ENCODE results near the gene PRCP.

Gene PRCP

DNA sequence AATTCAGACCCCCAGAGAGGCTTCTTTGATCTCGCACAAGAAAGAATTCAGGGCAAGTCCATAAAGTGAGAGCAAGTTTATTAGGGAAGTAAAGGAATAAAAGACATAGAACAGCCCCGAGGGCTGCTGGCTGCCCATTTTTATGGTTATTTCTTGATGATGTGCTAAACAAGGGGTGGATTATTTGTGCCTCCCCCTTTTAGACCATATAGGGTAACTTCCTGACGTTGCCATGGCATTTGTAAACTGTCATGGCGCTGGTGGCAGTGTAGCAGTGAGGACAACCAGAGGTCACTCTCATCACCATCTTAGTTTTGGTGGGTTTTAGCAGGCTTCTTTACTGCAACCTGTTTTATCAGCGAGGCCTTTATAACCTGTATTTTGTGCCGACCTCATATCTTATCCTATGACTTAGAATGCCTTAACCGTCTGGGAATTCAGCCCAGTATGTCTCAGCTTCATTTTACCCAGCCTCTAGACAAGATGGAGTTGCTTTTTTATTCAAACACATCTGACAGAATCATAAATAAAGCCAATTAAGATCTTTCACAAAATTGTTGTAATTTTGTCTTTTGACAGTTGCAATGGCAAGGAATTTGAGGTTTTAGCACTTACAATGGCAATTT lies 8.9 kb upstream of the PRCP start:
- Histone ChIP-seq H3K9me3 (no peaks in the 10 kb centered on the region), H3K27ac (no peak overlapping the region), H3K36me3 (peaks cover 9% of the 10 kb centered on the region), H3K4me3 (ENCODE audit: low read depth in 1 of 2, low read length in 1 of 2) (no peak overlapping the region), H3K4me1 (ENCODE audit: control insufficient read depth in 1 of 2, insufficient read depth in 1 of 2, low read depth in 1 of 2, low read length in 1 of 2) (peaks cover 8 to 18% of the 10 kb centered on the region in 2 experiments), H3K27me3 (no peaks in the 10 kb centered on the region)
- TF ChIP-seq, protein P1, sequence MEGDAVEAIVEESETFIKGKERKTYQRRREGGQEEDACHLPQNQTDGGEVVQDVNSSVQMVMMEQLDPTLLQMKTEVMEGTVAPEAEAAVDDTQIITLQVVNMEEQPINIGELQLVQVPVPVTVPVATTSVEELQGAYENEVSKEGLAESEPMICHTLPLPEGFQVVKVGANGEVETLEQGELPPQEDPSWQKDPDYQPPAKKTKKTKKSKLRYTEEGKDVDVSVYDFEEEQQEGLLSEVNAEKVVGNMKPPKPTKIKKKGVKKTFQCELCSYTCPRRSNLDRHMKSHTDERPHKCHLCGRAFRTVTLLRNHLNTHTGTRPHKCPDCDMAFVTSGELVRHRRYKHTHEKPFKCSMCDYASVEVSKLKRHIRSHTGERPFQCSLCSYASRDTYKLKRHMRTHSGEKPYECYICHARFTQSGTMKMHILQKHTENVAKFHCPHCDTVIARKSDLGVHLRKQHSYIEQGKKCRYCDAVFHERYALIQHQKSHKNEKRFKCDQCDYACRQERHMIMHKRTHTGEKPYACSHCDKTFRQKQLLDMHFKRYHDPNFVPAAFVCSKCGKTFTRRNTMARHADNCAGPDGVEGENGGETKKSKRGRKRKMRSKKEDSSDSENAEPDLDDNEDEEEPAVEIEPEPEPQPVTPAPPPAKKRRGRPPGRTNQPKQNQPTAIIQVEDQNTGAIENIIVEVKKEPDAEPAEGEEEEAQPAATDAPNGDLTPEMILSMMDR (IDR thresholded peaks at IDR 0.05) = no peak

DNA sequence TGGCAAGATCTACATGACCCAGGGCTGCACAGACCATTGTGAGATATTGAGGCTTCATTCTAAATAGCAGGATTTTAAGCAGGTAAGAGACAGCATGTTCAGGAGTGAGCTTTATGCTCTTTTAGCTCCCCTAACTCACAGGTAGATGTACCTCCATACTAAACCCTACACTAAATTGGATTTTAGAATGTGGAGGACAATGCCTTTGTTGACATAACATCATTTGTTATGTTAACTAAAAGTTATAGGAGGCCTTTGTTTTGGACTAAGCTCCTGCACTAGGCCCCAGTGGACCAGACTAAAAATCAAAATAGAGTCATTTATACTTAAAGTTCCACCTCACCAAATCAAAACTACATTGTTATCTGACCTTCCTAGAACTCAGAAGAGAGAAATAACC lies 8.1 kb upstream of the PRCP start:
- peaks cover 3% of the 10 kb centered on the region for H3K36me3 ChIP-seq
- TF ChIP-seq, protein P1 (IDR thresholded peaks at IDR 0.05) = no peak

DNA sequence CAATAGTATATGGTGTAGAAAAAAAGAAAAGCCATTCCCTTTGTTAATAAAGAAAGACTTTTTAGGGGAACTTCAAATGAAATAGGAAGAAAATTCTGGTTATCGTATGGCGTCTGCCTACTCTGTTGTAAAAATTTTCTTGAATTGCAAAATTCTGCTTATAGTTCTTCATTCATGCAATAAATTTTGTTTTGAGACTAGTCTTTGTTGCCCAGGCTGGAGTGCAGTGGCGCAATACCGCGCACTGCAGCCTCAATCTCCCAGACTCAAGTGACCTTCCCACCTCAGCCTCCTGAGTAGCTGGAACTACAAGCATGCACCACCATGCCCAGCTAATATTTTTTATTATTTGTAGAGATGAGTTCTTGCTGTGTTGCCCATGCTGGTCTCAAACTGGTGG lies 7.1 kb upstream of the PRCP start:
- TF ChIP-seq, protein P1 (IDR thresholded peaks at IDR 0.05) = no peak
- Histone ChIP-seq H3K36me3 (no peaks in the 10 kb centered on the region), H3K4me1 (ENCODE audit: control insufficient read depth in 1 of 2, insufficient read depth in 1 of 2, low read depth in 1 of 2, low read length in 1 of 2) (peaks cover 11 to 19% of the 10 kb centered on the region in 2 experiments), H3K27ac (peak overlapping the region; percentile 38), H3K27me3 (no peaks in the 10 kb centered on the region), H3K4me3 (ENCODE audit: low read depth in 1 of 2, low read length in 1 of 2) (no peak overlapping the region), H3K9me3 (no peaks in the 10 kb centered on the region)

More for the DNA sequence above, 8.1 kb upstream of the PRCP start:
- Histone ChIP-seq H3K27me3 (no peaks in the 10 kb centered on the region), H3K4me1 (ENCODE audit: control insufficient read depth in 1 of 2, insufficient read depth in 1 of 2, low read depth in 1 of 2, low read length in 1 of 2) (peaks cover 8 to 18% of the 10 kb centered on the region in 2 experiments), H3K27ac (no peak overlapping the region), H3K9me3 (no peaks in the 10 kb centered on the region), H3K4me3 (ENCODE audit: low read depth in 1 of 2, low read length in 1 of 2) (no peak overlapping the region)

DNA sequence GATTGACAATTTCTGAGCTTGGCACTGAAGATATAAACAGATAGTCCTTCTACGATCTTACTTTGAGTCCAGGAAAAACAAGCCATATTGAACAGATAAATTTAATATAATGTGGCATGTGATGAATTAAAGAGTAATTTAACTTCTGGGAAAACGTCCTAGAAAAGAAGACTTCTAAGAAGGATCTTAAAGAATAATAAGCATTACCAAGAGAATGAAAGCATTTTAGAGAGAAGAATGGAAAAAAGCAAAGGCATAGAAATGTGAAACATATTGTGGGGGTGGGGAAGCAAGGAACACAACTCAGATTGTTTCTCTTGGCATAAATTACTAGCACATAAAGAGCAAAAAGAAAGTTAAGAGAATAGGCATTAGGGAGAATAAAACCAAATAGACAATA lies 6.7 kb upstream of the PRCP start:
- TF ChIP-seq, protein P1 (IDR thresholded peaks at IDR 0.05) = no peak
- Histone ChIP-seq H3K4me1 (ENCODE audit: control insufficient read depth in 1 of 2, insufficient read depth in 1 of 2, low read depth in 1 of 2, low read length in 1 of 2) (peaks cover 15 to 23% of the 10 kb centered on the region in 2 experiments), H3K36me3 (no peaks in the 10 kb centered on the region), H3K27me3 (no peaks in the 10 kb centered on the region), H3K9me3 (no peaks in the 10 kb centered on the region), H3K4me3 (ENCODE audit: low read depth in 1 of 2, low read length in 1 of 2) (no peak overlapping the region), H3K27ac (peak overlapping the region; percentile 12)

DNA sequence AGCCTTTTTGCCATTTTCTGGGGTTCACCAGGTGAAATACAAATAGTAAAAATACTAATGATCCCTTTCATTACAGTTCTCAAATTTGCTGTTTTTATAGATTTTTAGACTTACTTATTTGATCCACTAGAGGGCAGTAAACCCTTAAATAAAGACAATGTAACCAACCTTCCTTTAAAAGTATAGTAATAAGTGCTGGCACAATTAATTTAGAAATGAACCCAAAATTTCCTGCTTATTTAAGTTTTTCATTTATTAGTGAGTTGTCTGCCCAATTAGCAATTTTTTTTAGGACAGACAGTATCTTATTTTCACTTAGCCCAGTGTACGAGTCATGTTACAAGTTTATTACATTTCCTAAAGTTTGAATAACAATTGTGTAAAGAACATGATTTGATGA lies 6.0 kb upstream of the PRCP start:
- Histone ChIP-seq H3K27me3 (no peaks in the 10 kb centered on the region), H3K27ac (no peak overlapping the region), H3K9me3 (no peaks in the 10 kb centered on the region), H3K4me1 (ENCODE audit: control insufficient read depth in 1 of 2, insufficient read depth in 1 of 2, low read depth in 1 of 2, low read length in 1 of 2) (peaks cover 19 to 28% of the 10 kb centered on the region in 2 experiments), H3K36me3 (no peaks in the 10 kb centered on the region), H3K4me3 (ENCODE audit: low read depth in 1 of 2, low read length in 1 of 2) (no peak overlapping the region)
- TF ChIP-seq, protein P1 (IDR thresholded peaks at IDR 0.05) = peak; percentile 50

All from neutrophil (primary cell).